Trophoblast cell (in vitro differentiated cells and primary cell): ENCODE results near the gene RIN1.
A peak's percentile ranks its signal among the peaks of the same experiment; 100 is the strongest.

ENCODE experiments used
- DNase-seq, 2 donors: peaks; one replicate each; pipeline ENCODE4 v3.0.0-alpha.2; 2016
- H2AFZ ChIP-seq: 2 replicates; pipeline ENCODE4 v1.6.1; 2013; ENCODE audit warnings: low read length, moderate library complexity, mild to moderate bottlenecking; ENCODE audit not compliant: insufficient read depth, poor library complexity
- H2AK5ac ChIP-seq: 2 replicates; pipeline ENCODE4 v1.6.1; 2013; ENCODE audit warnings: mild to moderate bottlenecking, low read length
- H2BK120ac ChIP-seq: 2 replicates; pipeline ENCODE4 v1.6.1; 2013; ENCODE audit warnings: low read length, mild to moderate bottlenecking, moderate library complexity; ENCODE audit not compliant: insufficient read depth, poor library complexity
- H2BK12ac ChIP-seq: 2 replicates; pipeline ENCODE4 v1.6.1; 2013; ENCODE audit warnings: mild to moderate bottlenecking, low read length, moderate library complexity
- H2BK5ac ChIP-seq: 2 replicates; pipeline ENCODE4 v1.6.1; 2013; ENCODE audit warnings: low read length, low read depth, moderate library complexity, mild to moderate bottlenecking; ENCODE audit not compliant: poor library complexity
- H3K14ac ChIP-seq: 2 replicates; pipeline ENCODE4 v1.6.1; 2013; ENCODE audit warnings: mild to moderate bottlenecking, low read length
- H3K18ac ChIP-seq: 2 replicates; pipeline ENCODE4 v1.6.1; 2013; ENCODE audit warnings: mild to moderate bottlenecking, low read length
- H3K23ac ChIP-seq: 2 replicates; pipeline ENCODE4 v1.6.1; 2013; ENCODE audit warnings: low read length
- H3K27ac ChIP-seq: 2 replicates; pipeline ENCODE4 v1.5.1; 2013; ENCODE audit warnings: low read depth, mild to moderate bottlenecking, inconsistent platforms, low read length, moderate library complexity
- H3K27me3 ChIP-seq: 2 replicates; pipeline ENCODE4 v1.6.1; 2013; ENCODE audit warnings: inconsistent platforms, mild to moderate bottlenecking, low read length, moderate library complexity; ENCODE audit not compliant: insufficient read depth
- H3K36me3 ChIP-seq, 2 experiments: 1 replicate in 1 of 2; 2 replicates in 1 of 2; pipeline ENCODE4 v1.6.1; 2013; ENCODE audit warnings: low read length in 2 of 2, mild to moderate bottlenecking in 2 of 2, moderate library complexity in 1 of 2; ENCODE audit not compliant: insufficient read depth in 2 of 2, control insufficient read depth in 1 of 2
- H3K4ac ChIP-seq: 2 replicates; pipeline ENCODE4 v1.6.1; 2013; ENCODE audit warnings: low read depth, mild to moderate bottlenecking, low read length, moderate library complexity
- H3K4me1 ChIP-seq, 2 experiments: 1 replicate in 1 of 2; 2 replicates in 1 of 2; pipeline ENCODE4 v1.6.1; 2013; ENCODE audit warnings: low read length in 2 of 2, mild to moderate bottlenecking in 2 of 2, moderate library complexity in 1 of 2; ENCODE audit not compliant: insufficient read depth in 2 of 2, control insufficient read depth in 1 of 2
- H3K4me2 ChIP-seq: 2 replicates; pipeline ENCODE4 v1.6.1; 2013; ENCODE audit warnings: inconsistent platforms, mild to moderate bottlenecking, low read length, moderate library complexity
- H3K4me3 ChIP-seq: 2 replicates; pipeline ENCODE4 v1.5.1; 2013; ENCODE audit warnings: mild to moderate bottlenecking, low read depth, low read length, inconsistent platforms
- H3K79me1 ChIP-seq: one replicate; pipeline ENCODE4 v1.6.1; 2013; ENCODE audit warnings: low read length
- H3K79me2 ChIP-seq: 2 replicates; pipeline ENCODE4 v1.6.1; 2013; ENCODE audit warnings: low read length, mild to moderate bottlenecking; ENCODE audit not compliant: control insufficient read depth, insufficient read depth, poor library complexity
- H3K9ac ChIP-seq: 2 replicates; pipeline ENCODE4 v1.6.1; 2013; ENCODE audit warnings: mild to moderate bottlenecking, low read length
- H3K9me3 ChIP-seq: 2 replicates; pipeline ENCODE4 v1.6.1; 2013; ENCODE audit warnings: low read depth, mild to moderate bottlenecking, control low read depth, inconsistent platforms, low read length; ENCODE audit not compliant: insufficient read depth
- H4K12ac ChIP-seq: 2 replicates; pipeline ENCODE4 v1.6.1; 2013; ENCODE audit warnings: low read depth, mild to moderate bottlenecking, low read length, moderate library complexity
- H4K8ac ChIP-seq: 2 replicates; pipeline ENCODE4 v1.6.1; 2013; ENCODE audit warnings: low read depth, mild to moderate bottlenecking, low read length, moderate library complexity
- H4K91ac ChIP-seq: one replicate; pipeline ENCODE4 v1.6.1; 2013; ENCODE audit warnings: low read depth, mild to moderate bottlenecking, low read length, moderate library complexity
- WGBS: extraction: QIAGEN DNeasy Blood & Tissue Kit; methylation state at CpG from one replicate; pipeline ENCODE4 v1.1.7; 2013; ENCODE audit warnings: missing lambda C conversion rate; ENCODE audit not compliant: insufficient read length, insufficient coverage; ENCODE audit errors: extremely low coverage; 5-methylcytosine and 5-hydroxymethylcytosine counted together

RIN1 gene

GRCh38 chr11:66317723-66318599, 18.3 kb downstream of the RIN1 start:
- Histone ChIP-seq H3K4me3 (no peak overlapping the region), H3K27me3 (no peaks in the 10 kb centered on the region), H3K4ac (peak overlapping the region; percentile 42), H2AK5ac (peak overlapping the region; percentile 91), H3K18ac (peak overlapping the region; percentile 93), H2AFZ (peak overlapping the region; percentile 83), H4K8ac (peak overlapping the region; percentile 40), H2BK12ac (peak overlapping the region; percentile 83), H3K14ac (peak overlapping the region; percentile 82), H4K91ac (peak overlapping the region; percentile 78), H3K36me3 (no peaks in the 10 kb centered on the region), H4K12ac (peak overlapping the region; percentile 27), H3K4me2 (peak overlapping the region; percentile 3), H3K9me3 (peaks cover 7% of the 10 kb centered on the region), H3K4me1 (peaks cover 39 to 48% of the 10 kb centered on the region in 2 experiments), H3K9ac (no peak overlapping the region), H3K79me2 (no peaks in the 10 kb centered on the region), H3K79me1 (peaks cover 26% of the 10 kb centered on the region), H2BK5ac (peak overlapping the region; percentile 17), H3K27ac (peak overlapping the region; percentile 58), H2BK120ac (peak overlapping the region; percentile 80), H3K23ac (no peak overlapping the region)
- no CpG with 5 or more reads among the region's 16 CpGs for WGBS
- peak; percentile 9 to 50 for DNase-seq

GRCh38 chr11:66317322-66317722, 18.9 kb downstream of the RIN1 start:
- H3K9ac ChIP-seq = no peak overlapping the region
- no peak for DNase-seq
- no CpG with 5 or more reads among the region's 14 CpGs for WGBS
- H3K36me3 ChIP-seq = no peaks in the 10 kb centered on the region
- H3K14ac ChIP-seq = peak overlapping the region; percentile 82
- H2BK120ac ChIP-seq = peak overlapping the region; percentile 80
- peak overlapping the region; percentile 58 for H3K27ac ChIP-seq
- peak overlapping the region; percentile 15 for H2BK5ac ChIP-seq
- peak overlapping the region; percentile 11 for H3K4me2 ChIP-seq
- H3K9me3 ChIP-seq = peaks cover 7% of the 10 kb centered on the region
- H4K8ac ChIP-seq = peak overlapping the region; percentile 40
- no peaks in the 10 kb centered on the region for H3K27me3 ChIP-seq
- H3K18ac ChIP-seq = peak overlapping the region; percentile 93
- H3K23ac ChIP-seq = no peak overlapping the region
- H3K4ac ChIP-seq = peak overlapping the region; percentile 42
- peak overlapping the region; percentile 78 for H4K91ac ChIP-seq
- peak overlapping the region; percentile 91 for H2AK5ac ChIP-seq
- peaks cover 37 to 43% of the 10 kb centered on the region in 2 experiments for H3K4me1 ChIP-seq
- H3K4me3 ChIP-seq = no peak overlapping the region
- H2BK12ac ChIP-seq = peak overlapping the region; percentile 83
- H3K79me1 ChIP-seq = peaks cover 26% of the 10 kb centered on the region
- H3K79me2 ChIP-seq = no peaks in the 10 kb centered on the region
- H2AFZ ChIP-seq = peak overlapping the region; percentile 83
- H4K12ac ChIP-seq = peak overlapping the region; percentile 27

- H4K91ac ChIP-seq = peak within 1 kb of the TSS; percentile 78
- H3K18ac ChIP-seq = peak within 1 kb of the TSS; percentile 93
- WGBS = no CpG with 5 or more reads among the region's 29 CpGs
Measured at GRCh38 chr11:66316849-66317251, 19.4 kb downstream of the RIN1 start, which contains the start of gene CD248. Gene CD248 (minus strand): TSS chr11:66317044. CDS start chr11:66317027, 17 bp downstream.

GRCh38 chr11:66315921-66316811, 20.1 kb downstream of the RIN1 start:
- no peaks in the 10 kb centered on the region for H3K79me2 ChIP-seq
- no peaks in the 10 kb centered on the region for H3K27me3 ChIP-seq
- H3K9ac ChIP-seq = no peak overlapping the region
- H3K14ac ChIP-seq = peak overlapping the region; percentile 29
- no CpG with 5 or more reads among the region's 52 CpGs for WGBS
- no peak overlapping the region for H2BK5ac ChIP-seq
- H3K36me3 ChIP-seq = no peaks in the 10 kb centered on the region
- H3K4me3 ChIP-seq = peak overlapping the region; percentile 20
- H2AFZ ChIP-seq = no peak overlapping the region
- H3K9me3 ChIP-seq = peaks cover 7% of the 10 kb centered on the region
- DNase-seq = no peak
- peak overlapping the region; percentile 44 for H4K91ac ChIP-seq
- peaks cover 38 to 45% of the 10 kb centered on the region in 2 experiments for H3K4me1 ChIP-seq
- peaks cover 30% of the 10 kb centered on the region for H3K79me1 ChIP-seq
- no peak overlapping the region for H3K23ac ChIP-seq
- H3K4me2 ChIP-seq = peak overlapping the region; percentile 20
- peak overlapping the region; percentile 7 for H2BK120ac ChIP-seq
- H4K8ac ChIP-seq = peak overlapping the region; percentile 16
- no peak overlapping the region for H2BK12ac ChIP-seq
- H4K12ac ChIP-seq = no peak overlapping the region
- peak overlapping the region; percentile 21 for H2AK5ac ChIP-seq
- H3K27ac ChIP-seq = no peak overlapping the region
- peak overlapping the region; percentile 40 for H3K18ac ChIP-seq
- no peak overlapping the region for H3K4ac ChIP-seq

More at GRCh38 chr11:66316849-66317251, 19.4 kb downstream of the RIN1 start, which contains the start of gene CD248:
- peak within 1 kb of the TSS; percentile 27 for H4K12ac ChIP-seq
- H3K36me3 ChIP-seq = no peaks in the 10 kb centered on the region
- peak within 1 kb of the TSS; percentile 20 for H3K4me2 ChIP-seq
- peak within 1 kb of the TSS; percentile 20 for H3K4me3 ChIP-seq
- H3K14ac ChIP-seq = peak within 1 kb of the TSS; percentile 82
- no peak for DNase-seq
- H2BK120ac ChIP-seq = peak within 1 kb of the TSS; percentile 80
- no peaks in the 10 kb centered on the region for H3K27me3 ChIP-seq
- H3K4me1 ChIP-seq = peaks cover 37 to 44% of the 10 kb centered on the region in 2 experiments
- peak within 1 kb of the TSS; percentile 17 for H2BK5ac ChIP-seq
- H2BK12ac ChIP-seq = peak within 1 kb of the TSS; percentile 83
- H2AK5ac ChIP-seq = peak within 1 kb of the TSS; percentile 91
- H3K9me3 ChIP-seq = peaks cover 7% of the 10 kb centered on the region
- H4K8ac ChIP-seq = peak within 1 kb of the TSS; percentile 40
- peaks cover 29% of the 10 kb centered on the region for H3K79me1 ChIP-seq
- H3K27ac ChIP-seq = peak within 1 kb of the TSS; percentile 58
- peak within 1 kb of the TSS; percentile 83 for H2AFZ ChIP-seq
- no peak within 1 kb of the TSS for H3K9ac ChIP-seq
- H3K4ac ChIP-seq = peak within 1 kb of the TSS; percentile 42
- H3K79me2 ChIP-seq = no peaks in the 10 kb centered on the region
- no peak within 1 kb of the TSS for H3K23ac ChIP-seq
